MM.1S (cell line): Measurements from ENCODE around the gene SLC24A1.

Experiments
- CTCF ChIP-seq: fragments of 300-600 bp; sonication (generic); IDR thresholded peaks from 2 replicates; pipeline ENCODE4 v1.5.1; 2016; ENCODE audit warnings: antibody characterized with exemption, low read length, mixed read lengths
- EZH2 ChIP-seq: fragments of 300-600 bp; sonication (generic); optimal IDR thresholded peaks from 2 replicates; pipeline ENCODE3; 2017; ENCODE audit warnings: low read depth, mild to moderate bottlenecking, antibody characterized with exemption, low read length, mixed read lengths
- EZH2phosphoT487 ChIP-seq: fragments of 300-600 bp; sonication (generic); IDR thresholded peaks from 2 replicates; pipeline ENCODE4 v1.6.1; 2018; ENCODE audit warnings: antibody characterized with exemption, low read length

DNA sequence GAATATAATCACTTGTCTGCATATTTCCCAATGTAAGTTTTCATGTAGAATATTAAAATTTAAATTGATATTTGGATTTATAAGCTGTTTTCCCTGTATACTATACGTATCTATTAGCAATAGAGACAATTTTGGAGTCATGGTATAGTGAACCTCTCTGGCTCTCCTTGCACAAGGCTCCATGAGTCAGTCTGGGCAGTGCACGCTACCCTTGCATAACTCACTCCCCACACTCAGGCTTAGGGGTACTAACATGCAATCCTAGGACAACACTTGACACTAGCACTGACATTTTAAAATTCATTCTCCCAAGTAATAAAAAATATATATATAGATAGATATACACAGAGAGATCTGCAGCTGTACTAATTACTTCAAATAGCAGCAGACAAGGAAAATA is 39.2 kb downstream of the SLC24A1 start:
- TF ChIP-seq EZH2, result no peak
- TF ChIP-seq CTCF, result no peak
- no peak for TF ChIP-seq EZH2phosphoT487
